GM10248 (cell line): ENCODE measurements around the gene CELF4.

Experiments
- CTCF ChIA-PET: fragments of 300-600 bp; sonication (Branson Sonifier 250); formaldehyde crosslinking; extraction: SDS; loops from one replicate; lab custom pipeline; 2021; ENCODE audit warnings: antibody characterized with exemption; lab: Yijun Ruan, JAX
- POLR2A ChIA-PET: fragments of 350-650 bp; sonication (Branson Sonifier 250); formaldehyde crosslinking; extraction: SDS; loops from one replicate; lab custom pipeline; 2020; ENCODE audit warnings: antibody characterized with exemption; lab: Yijun Ruan, JAX
- DNase-seq: peaks from one replicate; pipeline ENCODE4 v3.0.0; 2012; ENCODE audit errors: extremely low spot score
- CTCF ChIP-seq: IDR thresholded peaks from 2 replicates; pipeline ENCODE4 v1.5.1; 2012; ENCODE audit warnings: mild to moderate bottlenecking, low read depth; ENCODE audit errors: extremely low read depth, missing control alignments, control extremely low read depth

Gene CELF4

GRCh38 chr18:37492952-37493351 is 72.6 kb downstream of the CELF4 start:
- POLR2A ChIA-PET: no interaction called here
- no peak for TF ChIP-seq CTCF
- CTCF ChIA-PET: no interaction called here
- DNase-seq: no peak

GRCh38 chr18:37491526-37491925 is 74.1 kb downstream of the CELF4 start:
- ChIA-PET CTCF (no interaction called here), POLR2A (no interaction called here)
- no peak for DNase-seq
- no peak for TF ChIP-seq CTCF

GRCh38 chr18:37489998-37490397 is 75.6 kb downstream of the CELF4 start:
- TF ChIP-seq CTCF: no peak
- ChIA-PET CTCF (no interaction called here), POLR2A (no interaction called here)
- no peak for DNase-seq

GRCh38 chr18:37489011-37489410 is 76.6 kb downstream of the CELF4 start:
- DNase-seq: no peak
- TF ChIP-seq CTCF: no peak
- ChIA-PET POLR2A (no interaction called here), CTCF (no interaction called here)

GRCh38 chr18:37487400-37487867 is 78.2 kb downstream of the CELF4 start:
- TF ChIP-seq CTCF: no peak
- ChIA-PET CTCF (interaction anchor here (1.2 kb wide), 1 partner anchor 10 kb away, joined by 3 read pairs; no protein-coding TSS in a partner anchor), POLR2A (no interaction called here)
- DNase-seq: no peak

- ChIA-PET POLR2A (no interaction called here), CTCF (interaction anchor here (1.2 to 1.5 kb wide), 2 partner anchors 10 to 101 kb away, joined by 3 read pairs; no protein-coding TSS in a partner anchor)
- no peak for DNase-seq
- TF ChIP-seq CTCF: no peak
These were observed 78.8 kb downstream of the CELF4 start for GRCh38 chr18:37486848-37487247.
